GM23338 (cell line): ENCODE results near the gene PAK1IP1.

Source experiments
- EZH2 ChIP-seq: fragments of 200-600 bp; sonication (generic); IDR thresholded peaks from one replicate; pipeline ENCODE4 v1.8.0; 2017; ENCODE audit warnings: antibody characterized with exemption, mild to moderate bottlenecking, low read depth; ENCODE audit not compliant: unreplicated experiment
- EZH2phosphoT487 ChIP-seq: fragments of 200-600 bp; sonication (generic); IDR thresholded peaks from one replicate; pipeline ENCODE4 v1.8.1; 2018; ENCODE audit warnings: antibody characterized with exemption; ENCODE audit not compliant: unreplicated experiment
- JUNB ChIP-seq: IDR thresholded peaks from one replicate; pipeline ENCODE4 v1.6.1; 2016; ENCODE audit warnings: antibody characterized with exemption; ENCODE audit not compliant: unreplicated experiment
- POLR2AphosphoS5 ChIP-seq: IDR thresholded peaks from 2 replicates; pipeline ENCODE4 v1.6.1; 2016; ENCODE audit warnings: antibody characterized with exemption, low read depth
- ZNF114 ChIP-seq: fragments of 250-450 bp; sonication (Bioruptor Pico); IDR thresholded peaks from 2 replicates; pipeline ENCODE4 v1.5.0; 2020; ENCODE audit warnings: mild to moderate bottlenecking, moderate library complexity
- ZNF331 ChIP-seq: fragments of 250-450 bp; sonication (Bioruptor Pico); IDR thresholded peaks from 2 replicates; pipeline ENCODE4 v1.5.0; 2020; ENCODE audit warnings: low read depth, mild to moderate bottlenecking, moderate library complexity
- TF ChIP-seq, protein P1 (sequence below), 2 experiments: fragments of 200-600 bp in 1 of 2; sonication (generic) in 1 of 2; conservative IDR thresholded peaks; 2 replicates each; pipeline versions ENCODE4 v1.5.1 to v1.6.1; 2016 to 2017; ENCODE audit warnings: antibody characterized with exemption in 2 of 2, low read depth in 2 of 2, mild to moderate bottlenecking in 2 of 2, moderate library complexity in 1 of 2
- TF ChIP-seq, protein P2 (sequence below): IDR thresholded peaks from one replicate; pipeline ENCODE4 v1.6.1; 2018; ENCODE audit warnings: antibody characterized with exemption; ENCODE audit not compliant: unreplicated experiment

DNA sequence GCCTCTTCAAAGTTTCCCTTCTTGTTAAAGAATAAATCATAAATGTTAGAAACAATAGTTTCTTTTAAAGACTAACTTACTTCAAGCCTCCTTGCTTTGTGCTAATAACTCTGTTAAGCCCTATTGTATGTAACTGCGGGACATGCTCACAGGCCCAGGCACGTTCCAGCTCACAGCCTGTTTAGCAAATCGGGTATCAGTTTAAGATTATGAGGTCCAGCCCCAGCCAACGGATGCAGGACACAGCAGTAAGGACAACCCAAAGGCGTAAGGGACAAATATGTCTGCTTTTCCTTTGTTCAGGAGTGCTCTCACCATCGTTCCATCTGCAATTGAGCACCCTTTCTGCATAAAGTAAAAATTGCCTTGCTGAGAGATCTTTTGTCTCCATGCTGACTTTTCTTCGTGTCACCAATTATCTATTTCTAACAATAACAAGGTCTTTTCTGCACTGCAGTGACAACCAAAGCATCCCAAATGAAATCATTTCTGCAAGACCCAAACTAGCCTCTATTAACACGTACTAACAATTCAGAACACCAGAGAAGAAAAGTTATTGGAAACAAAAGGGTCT lies 1.7 kb upstream of the PAK1IP1 start:
- TF ChIP-seq, protein P1, sequence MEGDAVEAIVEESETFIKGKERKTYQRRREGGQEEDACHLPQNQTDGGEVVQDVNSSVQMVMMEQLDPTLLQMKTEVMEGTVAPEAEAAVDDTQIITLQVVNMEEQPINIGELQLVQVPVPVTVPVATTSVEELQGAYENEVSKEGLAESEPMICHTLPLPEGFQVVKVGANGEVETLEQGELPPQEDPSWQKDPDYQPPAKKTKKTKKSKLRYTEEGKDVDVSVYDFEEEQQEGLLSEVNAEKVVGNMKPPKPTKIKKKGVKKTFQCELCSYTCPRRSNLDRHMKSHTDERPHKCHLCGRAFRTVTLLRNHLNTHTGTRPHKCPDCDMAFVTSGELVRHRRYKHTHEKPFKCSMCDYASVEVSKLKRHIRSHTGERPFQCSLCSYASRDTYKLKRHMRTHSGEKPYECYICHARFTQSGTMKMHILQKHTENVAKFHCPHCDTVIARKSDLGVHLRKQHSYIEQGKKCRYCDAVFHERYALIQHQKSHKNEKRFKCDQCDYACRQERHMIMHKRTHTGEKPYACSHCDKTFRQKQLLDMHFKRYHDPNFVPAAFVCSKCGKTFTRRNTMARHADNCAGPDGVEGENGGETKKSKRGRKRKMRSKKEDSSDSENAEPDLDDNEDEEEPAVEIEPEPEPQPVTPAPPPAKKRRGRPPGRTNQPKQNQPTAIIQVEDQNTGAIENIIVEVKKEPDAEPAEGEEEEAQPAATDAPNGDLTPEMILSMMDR (conservative IDR thresholded peaks at IDR 0.05; ENCODE audit: low read depth in 2 of 2) = no peak
- TF ChIP-seq EZH2 = no peak
- TF ChIP-seq, protein P2, sequence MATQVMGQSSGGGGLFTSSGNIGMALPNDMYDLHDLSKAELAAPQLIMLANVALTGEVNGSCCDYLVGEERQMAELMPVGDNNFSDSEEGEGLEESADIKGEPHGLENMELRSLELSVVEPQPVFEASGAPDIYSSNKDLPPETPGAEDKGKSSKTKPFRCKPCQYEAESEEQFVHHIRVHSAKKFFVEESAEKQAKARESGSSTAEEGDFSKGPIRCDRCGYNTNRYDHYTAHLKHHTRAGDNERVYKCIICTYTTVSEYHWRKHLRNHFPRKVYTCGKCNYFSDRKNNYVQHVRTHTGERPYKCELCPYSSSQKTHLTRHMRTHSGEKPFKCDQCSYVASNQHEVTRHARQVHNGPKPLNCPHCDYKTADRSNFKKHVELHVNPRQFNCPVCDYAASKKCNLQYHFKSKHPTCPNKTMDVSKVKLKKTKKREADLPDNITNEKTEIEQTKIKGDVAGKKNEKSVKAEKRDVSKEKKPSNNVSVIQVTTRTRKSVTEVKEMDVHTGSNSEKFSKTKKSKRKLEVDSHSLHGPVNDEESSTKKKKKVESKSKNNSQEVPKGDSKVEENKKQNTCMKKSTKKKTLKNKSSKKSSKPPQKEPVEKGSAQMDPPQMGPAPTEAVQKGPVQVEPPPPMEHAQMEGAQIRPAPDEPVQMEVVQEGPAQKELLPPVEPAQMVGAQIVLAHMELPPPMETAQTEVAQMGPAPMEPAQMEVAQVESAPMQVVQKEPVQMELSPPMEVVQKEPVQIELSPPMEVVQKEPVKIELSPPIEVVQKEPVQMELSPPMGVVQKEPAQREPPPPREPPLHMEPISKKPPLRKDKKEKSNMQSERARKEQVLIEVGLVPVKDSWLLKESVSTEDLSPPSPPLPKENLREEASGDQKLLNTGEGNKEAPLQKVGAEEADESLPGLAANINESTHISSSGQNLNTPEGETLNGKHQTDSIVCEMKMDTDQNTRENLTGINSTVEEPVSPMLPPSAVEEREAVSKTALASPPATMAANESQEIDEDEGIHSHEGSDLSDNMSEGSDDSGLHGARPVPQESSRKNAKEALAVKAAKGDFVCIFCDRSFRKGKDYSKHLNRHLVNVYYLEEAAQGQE = no peak
- no peak for TF ChIP-seq POLR2AphosphoS5
- no peak for TF ChIP-seq ZNF331 (CRISPR knock-in tag)
- no peak for TF ChIP-seq EZH2phosphoT487
- no peak for TF ChIP-seq JUNB
- no peak for TF ChIP-seq ZNF114 (CRISPR knock-in tag)
